NCI-H2081 treated with DMSO at 0.1 percent for 48 hours (cell line): ENCODE results near the gene GRPEL2.

Experiments
- DNase-seq: peaks from one replicate; lab custom pipeline; 2025; lab: John Stamatoyannopoulos, UW

Gene GRPEL2

DNA sequence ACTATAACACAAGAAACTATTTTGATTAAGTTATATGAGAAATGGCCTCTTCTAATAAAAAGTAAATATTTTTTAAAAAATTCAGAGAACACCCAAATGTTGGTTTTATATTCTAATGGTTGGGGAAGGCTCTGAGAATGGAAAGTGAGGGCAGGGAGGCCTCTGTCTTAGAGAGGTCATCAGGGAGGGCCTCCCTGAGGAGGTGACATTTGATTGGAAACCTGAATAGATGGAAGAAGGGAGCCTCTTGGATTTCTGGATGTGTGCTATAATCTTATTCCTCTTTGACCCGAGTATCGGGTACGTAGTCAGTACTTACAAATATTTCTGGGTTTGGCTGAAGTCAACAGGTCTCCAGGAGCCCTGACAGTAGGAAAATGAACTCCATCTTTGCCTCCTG, 26.1 kb upstream of the GRPEL2 start:
- no peak for DNase-seq

DNA sequence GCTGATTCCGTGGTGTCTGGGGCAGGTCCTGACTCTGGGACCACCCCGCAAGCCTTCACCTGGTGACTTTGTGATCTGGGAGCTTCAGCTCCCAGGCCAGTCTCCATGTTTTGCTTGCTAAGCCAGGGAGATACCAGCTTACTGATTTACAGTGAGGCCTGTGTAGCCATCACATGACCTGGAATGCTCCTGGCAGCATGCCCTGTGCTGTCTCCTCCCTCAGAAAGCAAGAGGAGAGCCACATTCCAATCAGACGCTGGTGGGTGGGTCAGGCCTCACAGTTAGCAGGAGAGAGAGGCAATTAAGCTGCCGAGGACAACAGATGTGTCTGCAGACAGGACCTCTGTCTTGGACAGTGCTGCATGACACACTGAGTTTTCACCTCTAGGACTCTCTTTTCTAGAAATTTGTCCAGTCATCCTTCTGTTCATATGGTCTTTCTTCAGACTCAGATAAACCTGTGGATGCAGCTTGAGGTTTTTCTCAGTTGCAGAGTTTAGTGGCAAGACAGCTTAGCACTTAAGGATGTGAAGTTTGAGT, 24.4 kb upstream of the GRPEL2 start:
- no peak for DNase-seq

DNA sequence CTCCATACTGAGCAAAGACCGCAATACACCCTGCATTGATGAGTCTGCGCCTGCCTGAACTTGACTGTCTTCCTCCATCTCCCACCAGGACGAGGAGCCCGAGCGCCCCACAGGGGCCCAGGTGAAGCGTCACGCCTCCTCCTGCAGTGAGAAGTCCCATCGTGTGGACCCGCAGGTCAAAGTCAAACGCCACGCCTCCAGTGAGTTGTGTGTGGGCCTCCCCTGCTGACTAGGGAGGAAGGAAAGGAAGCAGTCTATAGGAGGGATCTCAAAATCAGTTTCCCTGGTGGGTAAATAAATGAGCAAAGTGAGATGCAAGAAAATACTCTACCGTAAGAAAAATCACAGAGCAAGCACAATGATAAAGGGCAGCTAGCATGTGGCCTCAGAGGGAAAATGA, 22.8 kb upstream of the GRPEL2 start:
- no peak for DNase-seq

DNA sequence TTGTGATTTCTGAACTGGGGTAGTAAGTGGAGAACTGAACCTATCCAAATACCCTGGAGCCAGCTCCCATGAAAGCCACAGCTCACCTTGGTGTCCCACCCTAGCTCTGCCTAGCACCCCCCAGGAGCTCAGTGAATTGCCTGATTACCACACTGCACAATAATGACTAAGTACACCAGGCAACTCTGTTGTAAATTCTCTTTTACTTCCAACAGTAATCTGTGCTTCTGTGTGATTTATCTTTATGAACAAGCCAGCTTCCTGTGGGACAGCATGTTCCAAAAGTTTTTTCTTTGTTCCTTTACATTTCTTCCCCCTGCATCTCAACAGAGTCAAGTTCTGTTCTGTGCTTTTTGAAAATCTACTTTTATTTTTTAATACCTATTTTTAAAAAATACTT, 22.1 kb upstream of the GRPEL2 start:
- DNase-seq, result no peak

DNA sequence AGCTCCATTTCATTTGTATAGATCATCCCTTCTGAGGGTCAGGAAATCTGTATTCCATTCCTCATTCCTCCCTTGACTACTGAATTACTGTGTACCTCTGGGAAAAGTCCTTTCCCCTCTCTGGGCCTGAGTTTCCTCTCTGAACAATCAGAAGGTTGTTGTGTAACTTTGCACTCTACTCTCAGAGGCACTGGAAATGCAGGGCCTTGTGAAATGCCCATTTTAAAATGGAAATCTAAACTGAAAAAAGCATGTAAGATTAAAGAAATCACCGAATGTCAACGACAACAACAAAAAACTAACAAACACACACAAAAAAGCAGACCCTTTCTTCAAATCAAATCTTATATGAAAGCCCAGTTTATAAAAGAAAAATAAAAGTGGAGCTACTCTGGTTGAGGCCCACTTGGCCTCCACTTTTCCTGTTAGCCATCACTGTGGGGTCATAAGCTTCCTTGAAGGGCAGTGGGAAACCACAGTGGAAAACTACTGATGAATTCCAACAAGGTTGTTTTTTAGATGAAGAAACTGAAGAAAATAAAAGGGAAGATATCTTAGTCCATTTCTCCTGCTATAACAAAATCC, 21.6 kb upstream of the GRPEL2 start:
- no peak for DNase-seq

DNA sequence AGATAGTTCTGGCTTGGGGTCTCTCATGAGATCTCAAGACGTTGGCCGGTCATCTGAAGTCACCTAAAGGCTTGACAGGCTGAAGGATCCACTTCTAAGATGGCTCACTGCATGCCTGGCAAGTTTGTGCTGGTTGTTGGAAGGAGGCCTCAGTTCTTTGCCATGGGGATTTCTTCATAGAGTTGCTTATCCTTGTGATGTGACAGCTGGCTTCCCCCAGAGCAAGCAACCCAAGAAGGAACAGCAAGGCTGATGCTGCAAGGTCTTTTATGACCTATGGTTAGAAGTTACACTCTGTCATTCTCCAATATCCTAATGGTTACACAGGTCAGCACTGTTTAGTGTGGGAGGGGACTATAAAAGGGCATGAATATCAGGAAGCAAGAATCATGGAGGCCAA, 20.7 kb upstream of the GRPEL2 start:
- no peak for DNase-seq

DNA sequence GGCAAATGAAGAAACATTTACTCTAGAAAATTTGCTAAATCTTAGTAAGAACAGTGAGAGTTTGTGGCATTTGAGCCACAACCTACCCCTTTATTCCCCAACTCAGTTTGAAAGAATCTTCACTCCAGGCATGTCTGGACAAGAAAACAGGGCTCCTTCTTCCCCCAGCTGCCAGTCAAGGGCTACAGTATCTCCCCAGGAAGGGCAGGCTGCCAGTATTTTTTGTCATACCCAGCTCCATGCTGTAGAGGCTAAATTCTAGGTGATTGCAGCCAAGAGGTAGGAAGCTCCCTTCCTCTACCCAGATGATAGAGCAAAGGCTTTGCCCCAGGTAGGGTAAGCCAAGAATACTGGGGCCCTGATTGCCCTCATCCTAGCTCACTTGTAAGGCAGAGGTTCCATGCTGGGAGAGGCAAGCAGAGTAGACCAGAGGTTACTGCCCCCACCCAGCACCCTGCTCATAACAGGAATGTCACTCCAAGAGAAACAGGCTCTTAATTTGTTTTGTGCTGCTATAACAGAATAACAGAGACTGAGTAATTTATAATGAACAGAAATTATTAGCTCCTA, 20.0 kb upstream of the GRPEL2 start:
- no peak for DNase-seq

DNA sequence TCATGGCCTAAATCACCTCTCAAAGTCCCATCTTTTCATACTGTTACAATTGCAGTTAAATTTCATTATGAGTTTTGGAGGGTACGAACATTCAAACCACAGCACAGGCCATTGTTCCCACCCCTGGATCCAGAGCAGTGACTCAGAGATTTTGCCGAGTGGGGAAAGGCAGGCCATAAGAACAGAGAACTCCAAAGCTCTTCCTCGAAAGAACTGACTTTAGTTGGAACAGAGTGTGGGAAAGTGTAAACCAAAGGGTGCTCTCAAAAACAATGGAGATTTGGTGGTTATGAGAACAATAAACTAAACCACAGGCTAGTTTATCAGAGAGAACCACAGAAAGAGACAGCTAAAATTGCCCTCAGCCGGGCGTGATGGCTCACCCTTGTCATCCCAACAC, 19.4 kb upstream of the GRPEL2 start:
- DNase-seq, result no peak

DNA sequence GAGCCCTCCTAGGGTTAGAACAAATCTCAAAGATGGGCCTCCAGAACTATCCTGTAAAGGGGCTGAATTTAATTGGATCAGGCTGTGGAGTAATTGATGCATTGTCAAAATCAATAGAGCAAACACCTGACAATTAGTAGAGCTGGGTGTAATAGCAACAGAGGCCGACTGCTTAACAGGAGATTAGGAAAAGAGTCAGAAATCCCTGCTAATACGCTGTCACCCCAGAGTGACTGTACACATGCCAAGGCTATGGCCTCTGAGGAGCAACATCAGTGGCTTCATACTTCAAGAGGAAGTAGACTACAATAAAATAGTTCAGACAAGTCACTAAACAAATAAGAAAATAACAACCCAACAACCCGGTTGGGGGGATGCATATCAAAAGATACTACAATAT, 18.7 kb upstream of the GRPEL2 start:
- DNase-seq, result no peak

DNA sequence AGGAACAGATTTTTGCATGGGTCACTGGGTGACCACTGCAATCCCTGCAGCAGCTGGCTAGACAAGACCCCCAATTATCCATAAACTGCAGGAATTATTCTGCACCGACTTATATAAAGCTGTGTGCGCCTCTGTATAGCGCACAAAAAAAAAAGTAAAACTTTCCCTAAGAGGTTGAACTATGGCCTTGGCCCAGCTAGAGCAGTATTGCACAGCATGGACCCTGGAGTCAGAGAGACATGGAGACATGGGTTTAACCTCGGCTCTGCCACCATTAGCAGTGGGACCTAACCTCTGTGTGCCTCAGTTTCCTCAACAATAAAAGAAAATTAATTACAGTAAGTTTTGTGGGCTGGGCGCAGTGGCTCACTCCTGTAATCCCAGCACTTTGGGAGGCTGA, 17.1 kb upstream of the GRPEL2 start:
- DNase-seq, result no peak

DNA sequence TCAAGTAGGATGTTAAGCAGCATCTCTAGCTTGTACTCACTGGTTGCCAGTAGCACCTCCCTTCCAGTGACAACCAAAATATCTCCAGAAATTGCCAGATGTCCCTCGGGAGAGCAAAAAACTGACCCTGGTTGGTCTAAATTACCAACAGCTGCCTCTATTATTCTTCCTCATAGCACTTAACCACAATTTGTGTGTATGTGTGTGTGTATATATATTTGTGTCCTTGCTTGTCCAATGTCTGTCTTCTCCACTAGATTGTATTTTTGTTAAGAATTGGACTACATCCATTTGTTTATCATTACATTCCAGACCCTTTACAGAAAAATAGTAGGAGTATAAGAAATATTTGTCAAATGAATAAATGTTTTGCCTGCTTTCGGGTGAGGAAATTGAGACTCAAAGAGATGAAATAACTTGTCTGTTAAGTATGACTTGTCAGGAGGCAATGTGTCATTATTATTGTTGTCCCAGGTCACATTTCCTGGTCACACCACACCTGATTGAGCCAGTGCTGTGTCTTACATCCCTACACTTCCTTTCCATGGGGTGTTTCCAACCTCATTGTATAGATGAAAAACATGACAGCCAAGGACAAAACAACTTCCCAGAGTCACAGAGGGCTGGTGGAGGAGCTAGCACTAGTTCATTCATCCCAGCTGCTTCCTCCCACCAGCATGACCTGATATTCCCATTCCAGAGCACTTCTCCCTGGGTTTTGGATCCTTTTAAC, 11.4 kb upstream of the GRPEL2 start:
- DNase-seq, result no peak

DNA sequence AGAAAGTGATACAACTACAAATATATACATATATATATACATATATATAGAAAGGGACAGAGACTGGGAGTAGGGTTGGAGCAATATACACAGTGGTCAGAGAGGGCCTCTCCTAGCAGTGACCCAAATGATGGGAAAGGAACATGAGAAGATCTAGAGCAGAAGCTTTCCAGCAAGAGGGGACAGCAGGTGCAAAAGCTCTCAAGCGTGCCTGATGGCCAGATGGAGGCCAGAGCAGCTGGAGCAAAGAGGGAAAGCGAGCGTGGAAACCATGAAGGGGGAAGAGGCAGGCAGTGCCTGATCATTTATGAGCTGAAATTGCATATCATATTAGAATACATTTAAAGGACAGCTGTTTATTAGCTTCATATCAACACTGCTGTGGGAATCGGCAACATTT, 7.6 kb upstream of the GRPEL2 start:
- DNase-seq, result no peak

DNA sequence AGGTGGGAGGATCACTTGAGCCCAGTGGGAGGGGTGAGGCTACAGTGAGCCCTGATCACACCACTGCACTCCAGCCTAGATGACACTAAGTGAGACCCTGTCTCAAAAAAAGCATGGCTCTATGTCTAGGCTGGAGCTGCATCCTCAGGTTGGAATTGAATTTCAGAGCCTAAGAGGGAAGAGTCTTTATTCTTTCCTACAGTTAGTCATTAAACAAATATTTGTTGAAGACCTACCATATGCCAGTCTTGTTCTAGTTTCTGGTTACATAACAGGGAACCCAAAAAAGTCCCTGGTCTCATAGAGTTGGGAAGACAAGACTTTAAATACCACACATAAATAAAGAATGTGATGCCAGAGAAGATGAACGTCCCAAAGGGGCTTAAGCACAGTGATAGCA, 6.9 kb upstream of the GRPEL2 start:
- DNase-seq, result no peak

DNA sequence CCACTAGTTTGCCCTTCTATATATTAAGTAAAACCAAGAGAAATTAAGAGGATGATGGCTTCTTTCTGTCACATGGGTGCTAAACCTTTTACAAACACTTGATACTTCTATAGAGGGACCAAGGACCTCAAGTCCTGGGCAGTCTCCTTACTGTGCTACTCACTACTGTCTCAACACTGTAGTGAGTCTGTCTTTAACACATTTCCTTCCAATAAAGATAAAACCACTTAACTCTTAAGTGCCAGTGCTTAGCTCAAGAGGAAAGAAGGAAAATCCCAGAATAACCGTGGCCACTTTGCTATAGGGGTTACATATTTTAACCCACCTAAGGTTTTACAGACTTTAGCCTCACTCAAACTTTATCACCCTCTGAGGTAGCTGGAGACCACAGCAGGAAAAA, 4.4 kb upstream of the GRPEL2 start:
- no peak for DNase-seq

DNA sequence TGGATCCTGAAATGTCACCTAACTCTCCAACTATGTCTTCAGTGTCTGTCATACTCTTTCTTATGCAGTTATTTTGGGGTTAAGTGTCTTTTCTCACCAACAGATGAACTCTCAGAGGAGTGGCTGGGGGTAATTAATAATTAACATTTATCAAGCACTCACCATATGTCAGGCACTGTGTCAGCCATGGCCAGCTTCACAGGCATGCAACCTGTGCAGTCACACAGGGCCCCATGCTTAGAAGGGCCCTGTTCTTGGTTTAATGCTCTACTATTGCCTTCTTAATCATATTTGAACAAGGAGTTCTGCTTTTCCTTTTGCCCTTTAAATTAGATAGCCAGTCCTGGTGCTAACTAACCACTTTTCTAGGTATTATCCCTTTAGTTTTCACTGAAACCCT, 3.4 kb upstream of the GRPEL2 start:
- no peak for DNase-seq

DNA sequence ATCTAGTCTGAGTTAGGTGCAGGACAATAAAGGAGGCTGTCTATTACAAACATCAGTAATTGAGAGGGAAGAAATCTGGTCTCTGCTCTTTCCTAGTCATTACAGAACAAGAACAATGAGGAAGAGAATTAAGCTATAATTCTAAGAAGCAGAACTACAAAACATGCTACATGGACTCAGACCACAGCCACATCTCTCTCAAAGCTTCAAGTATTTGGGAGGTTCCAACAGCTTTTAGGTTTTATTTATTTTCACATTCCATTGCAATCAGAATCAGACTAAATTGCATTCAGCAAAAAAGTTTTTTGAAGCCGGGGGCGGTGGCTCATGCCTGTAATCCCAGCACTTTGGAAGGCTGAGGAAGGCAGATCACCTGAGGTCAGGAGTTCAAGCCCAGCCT, 1.1 kb upstream of the GRPEL2 start:
- no peak for DNase-seq

DNA sequence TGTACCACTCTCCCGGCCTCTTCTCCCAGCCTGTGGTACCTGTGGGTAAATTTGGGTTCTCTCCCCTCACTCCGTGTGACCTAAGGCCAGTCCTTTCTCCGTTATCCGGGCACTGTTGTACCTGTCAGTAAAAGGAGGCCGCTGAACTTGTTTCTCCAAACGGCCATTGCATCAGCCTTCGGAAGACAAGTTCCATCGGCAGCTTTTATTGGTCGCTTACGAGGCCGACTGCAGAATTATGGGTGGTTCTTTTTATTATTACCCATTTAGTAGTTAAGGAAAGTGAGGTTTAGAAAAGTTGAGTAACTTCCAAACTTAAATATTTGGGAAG, 558 bp downstream of the GRPEL2 start:
- DNase-seq, result no peak

DNA sequence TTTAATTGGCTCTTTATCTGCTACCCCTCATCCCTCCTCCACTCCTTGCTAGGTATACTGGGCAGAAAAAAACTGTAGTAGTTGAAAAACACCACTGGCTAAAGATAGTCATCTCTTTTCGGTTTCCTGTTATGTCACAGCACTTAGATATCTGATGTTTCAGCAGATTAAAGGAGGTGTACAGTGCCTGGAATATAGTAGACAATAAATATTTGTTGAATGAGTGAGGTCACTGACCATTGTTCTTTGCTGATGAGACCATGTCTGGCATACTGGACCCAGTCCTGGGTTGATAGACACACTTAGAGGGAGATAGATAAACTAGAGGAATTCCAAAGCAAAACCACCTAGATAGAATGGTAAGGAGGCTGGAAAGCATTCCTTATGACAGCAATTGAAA, 3.2 kb downstream of the GRPEL2 start:
- no peak for DNase-seq

DNA sequence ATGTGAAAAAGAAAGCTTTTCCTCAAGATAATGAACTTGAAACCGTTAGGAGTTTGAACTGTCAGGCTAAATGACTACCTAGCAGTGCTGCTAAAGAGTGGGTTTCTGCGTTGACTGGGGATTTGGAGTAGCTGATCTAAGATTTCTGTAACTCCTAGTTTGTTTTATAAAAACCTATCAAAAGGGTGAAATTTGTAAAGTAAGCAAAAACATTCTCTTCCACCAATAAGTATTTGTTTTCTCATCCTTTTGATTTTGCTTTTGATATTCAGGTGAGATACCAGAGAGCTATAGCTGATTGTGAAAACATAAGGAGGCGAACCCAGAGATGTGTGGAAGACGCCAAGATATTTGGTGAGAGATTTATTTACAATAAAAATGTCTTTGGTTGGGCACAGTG, 4.1 kb downstream of the GRPEL2 start:
- no peak for DNase-seq

DNA sequence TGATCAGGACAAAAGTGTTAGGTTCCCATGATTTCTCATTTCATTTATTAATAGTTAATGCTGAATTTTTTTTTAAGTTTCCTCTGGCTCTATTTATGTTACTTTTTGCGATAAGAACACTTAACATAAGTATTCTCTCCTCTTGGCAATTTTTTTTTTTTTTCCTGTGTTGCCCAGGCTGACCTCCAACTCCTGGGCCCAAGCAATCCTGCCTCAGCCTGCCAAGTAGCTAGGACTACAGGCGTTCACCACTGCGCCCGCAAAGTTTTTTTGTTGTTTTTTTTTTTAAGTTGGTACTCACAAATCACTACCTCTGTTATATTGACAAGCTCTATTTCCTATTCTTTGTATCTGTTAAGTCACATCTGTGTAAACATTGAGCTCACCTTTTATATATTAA, 6.9 kb downstream of the GRPEL2 start:
- no peak for DNase-seq

DNA sequence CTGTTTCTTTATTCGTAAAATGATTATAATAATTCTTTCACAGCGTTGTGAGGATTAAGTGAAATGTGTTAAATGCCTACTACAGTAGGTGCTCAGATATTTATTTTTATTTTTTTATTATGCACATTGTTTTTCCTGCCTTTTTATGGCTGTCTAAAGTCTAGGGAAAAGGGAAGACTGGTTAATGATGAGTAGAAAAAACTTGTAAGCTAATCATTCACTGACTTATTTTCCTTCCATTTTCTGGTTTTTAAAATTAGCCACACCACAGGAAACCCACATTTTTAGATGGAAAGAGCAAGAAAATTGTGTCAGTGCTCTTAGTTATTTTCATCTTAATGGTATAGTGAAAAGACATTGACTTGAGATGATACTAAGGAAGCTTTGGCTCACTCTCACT, 8.6 kb downstream of the GRPEL2 start:
- no peak for DNase-seq

DNA sequence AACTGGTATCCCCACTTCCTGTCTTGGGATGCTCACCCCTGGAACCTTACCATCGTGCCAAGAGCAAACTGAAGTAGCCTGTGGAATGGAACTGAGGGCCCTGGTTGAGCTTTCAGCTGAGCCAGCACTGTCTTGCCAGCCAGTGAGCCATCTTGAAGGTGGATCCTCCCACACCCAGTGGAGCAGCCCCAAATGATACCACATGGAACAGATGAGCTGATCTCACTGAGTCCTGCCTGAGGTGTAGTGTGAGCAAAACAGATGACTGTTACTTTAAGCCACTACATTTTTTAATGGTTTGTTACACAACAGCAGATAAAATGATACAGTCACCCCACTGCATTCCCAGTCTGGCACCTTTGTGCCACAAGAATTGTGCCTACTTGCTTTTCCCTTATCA, 10.4 kb downstream of the GRPEL2 start:
- no peak for DNase-seq

DNA sequence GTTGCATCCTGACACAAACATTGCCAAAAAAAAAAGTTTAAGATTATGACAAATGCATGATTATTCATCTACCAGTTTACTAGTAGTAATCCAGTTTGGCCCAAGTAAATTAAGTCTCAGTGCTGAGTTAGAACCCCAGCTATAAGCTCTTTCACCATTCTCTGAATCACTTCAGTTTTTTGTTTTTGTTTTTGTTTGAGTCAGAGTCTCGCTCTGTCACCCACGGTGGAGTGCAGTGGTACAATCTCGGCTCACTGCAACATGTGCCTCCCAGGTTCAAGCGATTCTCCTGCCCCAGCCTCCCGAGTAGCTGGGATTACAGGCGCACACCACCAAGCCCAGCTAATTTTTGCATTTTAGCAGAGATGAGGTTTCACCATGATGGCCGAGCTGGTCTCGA, 11.1 kb downstream of the GRPEL2 start:
- no peak for DNase-seq
